ELF-1 (cell line): ENCODE results near the gene EPS8L3.

Experiments used
- DNase-seq: peaks from one replicate; pipeline ENCODE4 v3.0.0-alpha.2; 2016; ENCODE audit warnings: low read depth, low spot score

Gene EPS8L3

DNA sequence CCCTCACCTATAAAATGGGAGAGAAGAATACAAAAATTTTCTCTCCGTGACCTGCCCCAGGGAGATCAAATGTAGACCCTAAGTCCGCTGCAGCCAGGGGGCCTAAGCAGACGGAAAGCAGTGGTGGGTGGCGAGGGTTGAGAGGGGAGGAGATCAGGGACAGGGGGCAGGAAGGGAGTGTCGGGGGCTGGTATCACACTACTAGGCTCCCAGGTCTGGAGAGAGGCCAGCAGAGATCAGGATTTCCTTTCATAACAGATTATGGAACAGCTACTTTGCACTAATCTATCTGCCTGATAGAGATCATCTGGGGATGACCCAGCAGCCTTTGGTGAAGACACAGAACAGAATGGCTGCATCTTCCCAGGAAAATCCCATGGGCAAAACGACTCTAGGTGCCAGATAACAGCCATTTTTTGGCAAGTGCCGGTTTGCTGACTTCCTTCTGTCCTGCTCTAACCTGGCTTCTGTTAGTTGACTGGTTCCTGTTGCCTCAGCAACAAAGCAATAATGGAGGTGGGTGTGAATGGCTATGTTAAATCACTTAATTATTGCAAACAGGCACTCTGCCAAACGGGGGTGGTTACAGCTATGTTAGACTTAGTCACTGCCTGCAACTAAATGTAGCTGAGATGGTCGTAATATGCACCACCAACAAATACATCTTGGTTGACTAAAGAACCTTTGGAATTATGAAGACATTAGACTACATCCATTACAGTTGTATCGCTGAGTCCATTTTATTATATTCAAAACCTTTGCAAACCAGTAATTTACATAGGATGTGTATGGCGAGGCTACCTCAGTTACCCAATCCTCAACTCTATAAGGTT lies 30.0 kb upstream of the EPS8L3 start:
- peak; percentile 63 for DNase-seq

- no peak for DNase-seq
Measured at GRCh38 chr1:109793089-109793485, 29.4 kb upstream of the EPS8L3 start.

DNA sequence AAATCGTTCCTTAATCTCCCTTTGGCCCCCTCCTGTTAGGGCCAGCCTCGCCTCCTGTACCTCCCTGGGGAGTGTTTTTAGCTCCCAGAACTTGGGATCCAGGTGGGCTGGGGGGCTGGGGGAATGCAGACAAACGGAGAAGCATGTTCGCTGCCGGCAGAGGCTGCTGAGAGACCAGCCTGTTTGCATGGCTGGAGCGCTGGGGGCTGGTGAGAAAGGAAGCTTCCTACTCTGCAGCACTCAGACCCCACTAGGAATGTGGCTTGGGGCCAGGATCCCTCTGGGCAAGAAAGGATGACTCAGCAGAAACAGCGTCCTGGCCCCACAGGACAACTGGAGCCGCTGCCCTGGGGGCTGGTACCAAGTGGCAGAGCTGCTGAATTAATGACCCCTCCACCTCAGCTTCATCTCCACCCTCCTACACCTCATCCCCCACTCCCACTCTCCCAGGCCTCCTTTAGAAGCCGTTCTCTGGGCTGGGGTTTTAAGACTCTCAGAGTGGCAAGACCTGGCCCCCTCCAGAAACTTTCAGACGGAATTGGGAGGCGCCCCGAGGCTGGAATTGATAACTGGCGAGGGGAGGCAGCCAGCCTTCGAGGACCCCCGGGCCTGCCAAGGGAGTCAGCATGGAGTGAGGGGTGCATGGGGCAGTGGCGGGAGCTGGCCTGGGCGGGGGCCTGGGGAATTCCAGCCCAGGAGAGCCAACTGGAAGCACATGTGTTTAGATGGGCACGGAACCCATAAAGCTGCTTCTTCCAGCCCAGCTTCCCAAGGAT lies 28.5 kb upstream of the EPS8L3 start:
- peak; percentile 97 for DNase-seq

DNA sequence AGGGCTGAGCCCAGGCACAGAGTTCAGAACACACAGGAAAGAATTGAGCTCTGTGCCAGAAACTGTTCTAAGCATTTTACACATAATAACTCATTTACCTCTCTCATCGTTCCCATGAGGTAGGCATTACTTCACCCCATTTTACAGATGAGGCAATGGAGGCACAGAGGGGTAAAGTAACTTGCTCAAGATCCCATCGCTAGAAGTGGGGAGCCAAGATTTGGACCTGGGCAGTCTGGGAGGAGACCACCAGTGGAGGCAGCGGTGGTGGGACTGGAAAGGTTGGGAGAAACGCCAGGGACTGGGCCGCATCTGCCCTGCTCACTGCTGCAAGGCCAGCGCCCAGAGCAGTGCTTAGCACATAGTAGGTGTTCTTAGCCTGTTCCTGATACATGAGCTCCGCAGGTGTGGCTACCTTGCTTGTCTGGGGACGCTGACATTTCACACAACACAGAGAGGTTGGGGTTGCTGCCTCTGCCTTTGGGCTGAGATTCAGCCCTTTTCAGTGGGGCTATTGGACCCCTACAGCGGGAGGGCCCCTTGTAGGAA lies 27.8 kb upstream of the EPS8L3 start:
- DNase-seq: no peak

DNA sequence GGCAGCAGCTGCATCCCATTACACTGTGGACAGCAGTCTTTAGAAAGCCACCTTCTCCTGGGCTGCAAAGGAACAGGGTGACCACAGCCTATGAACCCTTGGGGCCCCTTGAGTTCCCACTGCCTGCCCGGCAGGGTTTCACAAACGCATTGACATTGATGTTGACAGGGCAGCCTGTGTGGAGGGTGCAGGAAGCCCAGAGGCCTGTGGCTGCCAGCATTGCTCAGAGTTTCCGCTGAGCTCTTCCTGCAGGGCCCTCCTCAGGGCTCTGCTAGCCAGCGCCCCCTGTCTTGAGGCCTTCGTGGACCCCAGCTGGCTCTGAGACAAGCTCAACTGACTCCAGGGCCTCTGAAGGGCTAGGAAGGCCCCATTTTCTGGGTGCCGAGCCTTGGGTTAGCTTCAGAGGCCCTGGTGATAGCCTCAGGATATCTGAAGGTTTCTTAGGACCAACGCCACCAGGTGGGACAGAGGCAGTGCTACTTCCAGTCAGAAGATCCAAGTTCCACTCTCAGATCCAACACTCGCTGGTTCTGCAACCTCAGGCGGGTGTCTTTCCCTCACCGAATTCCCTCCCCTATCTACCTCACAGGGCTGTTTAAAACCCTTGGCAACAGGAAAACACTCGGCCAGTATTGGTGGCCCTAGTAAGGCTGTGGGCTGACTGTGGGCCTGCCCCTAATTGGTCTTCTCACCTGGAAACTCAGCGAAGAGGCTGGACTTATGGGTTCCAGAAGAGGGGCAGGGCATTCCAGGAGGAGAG lies 27.2 kb upstream of the EPS8L3 start:
- peak; percentile 58 for DNase-seq

DNA sequence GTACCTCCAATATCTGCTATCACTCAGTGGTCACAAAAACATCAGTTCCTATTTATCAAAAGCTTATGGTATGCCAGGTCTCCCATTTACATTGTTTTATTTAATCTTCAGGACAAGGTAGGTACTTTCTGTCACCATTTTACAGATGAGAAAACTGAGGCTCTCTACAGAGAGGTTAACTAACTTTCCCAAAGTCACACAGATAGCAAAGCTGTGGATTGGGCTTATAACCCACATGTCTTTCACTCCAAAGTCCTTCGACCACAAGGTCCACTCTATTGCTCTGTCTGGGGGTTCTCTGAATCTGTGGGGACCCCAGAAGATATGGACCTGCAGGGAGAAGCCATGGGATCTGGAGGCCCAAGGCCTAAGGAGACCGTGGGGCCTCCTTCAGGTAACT lies 26.6 kb upstream of the EPS8L3 start:
- no peak for DNase-seq

DNA sequence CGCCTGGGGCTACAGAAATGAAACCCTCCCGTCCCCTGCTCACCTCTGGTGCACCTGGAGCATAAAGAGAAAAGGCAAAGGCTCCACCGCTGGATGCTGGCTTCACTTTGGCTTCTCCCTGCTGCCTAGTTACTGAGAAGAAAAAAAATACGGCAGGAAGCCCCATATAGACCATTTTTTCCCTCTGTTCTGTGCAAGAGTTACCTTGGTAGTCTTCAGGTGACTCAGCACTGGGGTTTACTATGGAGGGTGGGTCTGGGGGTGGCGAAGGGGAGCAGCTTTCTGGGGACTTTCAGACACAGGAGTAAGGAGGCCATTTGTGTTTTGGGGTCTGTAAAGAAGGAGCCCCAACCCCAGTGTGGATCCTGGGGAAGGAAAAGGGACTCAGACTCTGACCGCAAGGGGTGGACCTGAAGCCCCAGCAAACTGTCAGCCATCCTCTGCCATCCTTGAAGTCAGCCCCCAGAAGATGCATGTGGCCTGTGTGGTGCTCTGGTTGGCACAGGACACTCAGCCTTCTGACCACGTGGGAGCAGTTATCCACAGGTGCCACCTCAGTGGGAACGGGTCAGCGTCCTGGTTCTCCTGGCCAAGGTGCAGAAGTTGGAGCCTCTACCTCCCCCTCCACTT lies 25.9 kb upstream of the EPS8L3 start:
- no peak for DNase-seq

DNA sequence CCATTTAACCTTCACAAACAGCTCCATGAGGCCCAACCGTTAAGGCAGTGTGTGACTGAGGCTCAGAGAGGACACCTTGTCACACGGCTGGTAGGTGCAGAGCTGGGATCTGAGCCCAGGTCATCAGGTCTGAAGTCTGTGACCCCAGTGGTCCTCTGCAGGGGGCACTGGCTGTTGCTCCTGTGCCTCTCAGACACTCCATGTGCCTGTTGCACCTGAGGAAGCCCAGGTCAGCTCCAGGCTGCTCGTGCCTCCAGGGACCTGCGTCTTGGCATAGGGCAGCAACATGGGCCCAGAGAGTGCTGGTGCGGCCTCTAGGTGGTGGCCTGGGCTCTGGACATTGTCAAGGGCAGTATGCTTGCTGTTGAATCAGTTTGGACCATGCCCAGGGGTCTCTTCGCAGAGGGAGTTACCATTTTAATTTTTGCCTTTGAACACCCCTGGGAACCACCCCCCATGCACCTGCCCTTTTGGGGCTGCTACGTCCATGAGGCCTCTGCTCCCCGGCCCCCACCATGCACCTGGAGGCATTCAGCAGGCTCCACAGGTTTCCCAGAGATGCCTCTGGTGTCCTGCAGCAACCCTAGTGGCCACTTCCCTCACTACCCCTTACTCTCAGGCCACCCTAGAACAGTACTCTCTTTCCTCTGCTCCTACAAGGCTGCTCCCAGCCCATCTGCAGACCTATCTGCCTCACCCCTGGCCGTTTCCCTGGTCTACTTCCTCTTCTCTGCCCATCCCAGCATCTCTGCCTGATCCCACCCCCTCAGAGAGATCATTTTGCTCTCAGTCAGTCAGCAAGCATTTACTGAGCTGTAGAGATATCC lies 25.2 kb upstream of the EPS8L3 start:
- peak; percentile 81 for DNase-seq

GRCh38 chr1:109787845-109788601 lies 24.3 kb upstream of the EPS8L3 start:
- no peak for DNase-seq

GRCh38 chr1:109787211-109787844 lies 23.6 kb upstream of the EPS8L3 start:
- DNase-seq: no peak

- no peak for DNase-seq
Measured at GRCh38 chr1:109786531-109787021, 22.9 kb upstream of the EPS8L3 start.

- DNase-seq: no peak
Measured at GRCh38 chr1:109786112-109786480, 22.4 kb upstream of the EPS8L3 start.

- DNase-seq: no peak
Measured at GRCh38 chr1:109785446-109786111, 21.9 kb upstream of the EPS8L3 start.

- DNase-seq: no peak
Measured at GRCh38 chr1:109784551-109785252, 21.0 kb upstream of the EPS8L3 start.

GRCh38 chr1:109783436-109783835 lies 19.7 kb upstream of the EPS8L3 start:
- peak; percentile 83 for DNase-seq

DNA sequence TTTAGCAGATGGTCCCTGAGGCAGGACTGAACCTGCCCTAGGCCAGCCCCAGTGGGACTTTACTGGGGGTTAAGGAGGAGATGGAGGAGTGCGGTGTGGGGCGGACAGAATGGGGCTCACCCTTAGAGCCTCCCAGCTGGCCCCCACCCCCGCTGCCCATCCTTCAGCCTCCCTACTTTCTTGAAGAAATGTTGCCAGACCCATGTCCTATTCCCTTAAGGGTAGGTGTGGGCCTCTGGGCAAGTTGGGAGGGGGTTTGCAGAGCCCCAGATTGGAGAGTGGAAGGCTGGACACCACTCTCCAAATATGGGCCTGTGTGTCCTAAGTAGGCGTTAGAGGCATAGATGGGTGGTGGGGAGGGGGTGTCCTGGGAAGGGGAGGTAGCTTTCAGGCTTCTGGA lies 19.2 kb upstream of the EPS8L3 start:
- DNase-seq: no peak

DNA sequence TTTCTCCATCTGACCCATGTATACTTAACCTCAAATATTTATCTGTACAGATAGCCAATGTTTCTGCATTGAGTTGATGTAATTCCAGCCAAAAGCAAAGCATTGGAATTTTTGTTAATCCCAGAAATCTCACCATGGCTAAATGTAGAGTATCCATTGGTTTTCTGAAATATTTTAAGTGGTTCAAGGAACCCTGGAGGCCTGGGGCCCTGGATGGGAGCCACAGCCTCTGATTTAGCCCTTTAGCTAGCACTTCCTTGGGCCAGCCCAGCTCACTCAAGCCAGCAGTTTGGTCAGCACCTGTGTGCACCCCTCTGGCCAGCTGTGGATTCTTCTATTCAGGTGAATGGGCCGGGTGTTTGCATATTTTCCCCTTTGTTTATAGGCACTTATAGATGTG lies 18.8 kb upstream of the EPS8L3 start:
- peak; percentile 23 for DNase-seq

DNA sequence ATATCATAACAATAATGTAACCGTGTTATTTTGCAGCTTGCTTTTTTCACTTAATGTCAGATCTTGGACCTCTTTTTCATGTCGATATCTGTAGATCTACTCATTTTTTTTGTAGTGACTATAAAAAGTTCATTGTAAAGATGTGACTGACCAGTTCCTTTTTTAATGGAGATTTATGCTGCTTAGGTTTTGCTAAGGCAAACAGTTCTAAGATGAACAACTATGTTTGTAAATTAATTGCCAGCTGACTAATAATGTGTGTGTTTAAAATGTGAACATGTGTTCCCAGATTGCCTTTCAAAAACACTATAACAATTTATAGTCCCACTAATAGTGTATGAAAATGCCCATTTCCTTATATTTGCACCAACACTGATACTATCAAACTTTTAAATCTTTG lies 18.1 kb upstream of the EPS8L3 start:
- DNase-seq: no peak
